ENCODE results near the gene SH3RF2. TPM values are rescaled to one million over a fixed set of nuclear protein-coding genes. Genes with fewer than 3 reads are reported as not detected.
"Not testable (repeated sequence)": the region's sequence is repeated elsewhere in the genome, so short reads cannot be mapped to it uniquely, and the experiment has no call there.

SH3RF2 gene
- total RNA-seq, 1 donor from 2014 or later: 0.36 TPM

DNA sequence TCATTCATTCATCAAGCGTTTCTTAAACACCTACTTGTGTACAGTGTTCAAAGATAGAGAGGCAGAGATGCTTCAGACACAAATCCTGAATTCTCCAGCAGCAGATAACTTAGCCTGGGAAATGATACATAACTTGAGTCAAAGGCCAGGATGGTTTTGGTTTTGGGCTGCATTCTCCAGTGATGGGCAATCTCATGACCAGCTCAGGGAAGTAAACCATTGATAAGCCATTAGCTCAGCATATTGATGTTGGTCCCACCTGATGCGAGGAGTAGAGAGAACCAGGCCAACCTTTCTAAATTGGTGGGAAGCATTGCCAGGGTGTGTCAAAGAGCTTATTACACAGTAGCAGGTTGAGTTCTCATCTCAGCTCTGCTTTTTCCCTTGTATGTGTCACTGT, 53.0 kb downstream of the SH3RF2 start:
- Histone ChIP-seq H4K20me1 (ENCODE audit: low read depth) (no peaks in the 10 kb centered on the region), H3K27me3 (no peaks in the 10 kb centered on the region), H2AFZ (replicated peaks) (no peak overlapping the region), H3K9me3 (ENCODE audit: low read depth) (no peaks in the 10 kb centered on the region), H3K4me3 (no peak overlapping the region), H3K36me3 (no peaks in the 10 kb centered on the region), H3K27ac (no peak overlapping the region), H3F3A (ENCODE audit: low read depth) (no peaks in the 10 kb centered on the region), H3K4me2 (no peak overlapping the region), H3K79me2 (ENCODE audit: low read depth) (no peaks in the 10 kb centered on the region), H3K9ac (no peak overlapping the region), H3K4me1 (no peaks in the 10 kb centered on the region)
- TF ChIP-seq EZH2phosphoT487 (IDR thresholded peaks at IDR 0.05) (no peak), EZH2 (IDR thresholded peaks at IDR 0.05) (no peak)
- TF ChIP-seq, protein P1, sequence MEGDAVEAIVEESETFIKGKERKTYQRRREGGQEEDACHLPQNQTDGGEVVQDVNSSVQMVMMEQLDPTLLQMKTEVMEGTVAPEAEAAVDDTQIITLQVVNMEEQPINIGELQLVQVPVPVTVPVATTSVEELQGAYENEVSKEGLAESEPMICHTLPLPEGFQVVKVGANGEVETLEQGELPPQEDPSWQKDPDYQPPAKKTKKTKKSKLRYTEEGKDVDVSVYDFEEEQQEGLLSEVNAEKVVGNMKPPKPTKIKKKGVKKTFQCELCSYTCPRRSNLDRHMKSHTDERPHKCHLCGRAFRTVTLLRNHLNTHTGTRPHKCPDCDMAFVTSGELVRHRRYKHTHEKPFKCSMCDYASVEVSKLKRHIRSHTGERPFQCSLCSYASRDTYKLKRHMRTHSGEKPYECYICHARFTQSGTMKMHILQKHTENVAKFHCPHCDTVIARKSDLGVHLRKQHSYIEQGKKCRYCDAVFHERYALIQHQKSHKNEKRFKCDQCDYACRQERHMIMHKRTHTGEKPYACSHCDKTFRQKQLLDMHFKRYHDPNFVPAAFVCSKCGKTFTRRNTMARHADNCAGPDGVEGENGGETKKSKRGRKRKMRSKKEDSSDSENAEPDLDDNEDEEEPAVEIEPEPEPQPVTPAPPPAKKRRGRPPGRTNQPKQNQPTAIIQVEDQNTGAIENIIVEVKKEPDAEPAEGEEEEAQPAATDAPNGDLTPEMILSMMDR (IDR thresholded peaks at IDR 0.05): no peak
- DNase-seq (ENCODE audit: low spot score): no peak
- no peaks in the 10 kb centered on the region for H3K4me1 Mint-ChIP-seq
- peaks cover 14% of the 10 kb centered on the region for H3K9me3 Mint-ChIP-seq
- peaks cover 4% of the 10 kb centered on the region for H3K36me3 Mint-ChIP-seq
- no peak overlapping the region for H3K27ac Mint-ChIP-seq
- no peaks in the 10 kb centered on the region for H3K27me3 Mint-ChIP-seq (ENCODE audit: insufficient read depth, low read depth)
- H3K4me3 Mint-ChIP-seq: no peak overlapping the region

- H3K27me3 ChIP-seq: no peaks in the 10 kb centered on the region
- no peak overlapping the region for H3K4me2 ChIP-seq
- no peak overlapping the region for H3K27ac ChIP-seq
- H4K20me1 ChIP-seq (ENCODE audit: low read depth): no peaks in the 10 kb centered on the region
- no peak for DNase-seq (ENCODE audit: low spot score)
- Mint-ChIP-seq H3K27me3 (ENCODE audit: insufficient read depth, low read depth) (no peaks in the 10 kb centered on the region), H3K4me1 (no peaks in the 10 kb centered on the region), H3K4me3 (no peak overlapping the region), H3K9me3 (peaks cover 16% of the 10 kb centered on the region), H3K36me3 (peaks cover 4% of the 10 kb centered on the region), H3K27ac (no peak overlapping the region)
- H3K4me1 ChIP-seq: no peaks in the 10 kb centered on the region
- no peak overlapping the region for H3K4me3 ChIP-seq
- no peak overlapping the region for H2AFZ ChIP-seq (replicated peaks)
- no peaks in the 10 kb centered on the region for H3K79me2 ChIP-seq (ENCODE audit: low read depth)
- no peaks in the 10 kb centered on the region for H3F3A ChIP-seq (ENCODE audit: low read depth)
- H3K36me3 ChIP-seq: no peaks in the 10 kb centered on the region
- no peak overlapping the region for H3K9ac ChIP-seq
- H3K9me3 ChIP-seq (ENCODE audit: low read depth): no peaks in the 10 kb centered on the region
- TF ChIP-seq EZH2phosphoT487 (IDR thresholded peaks at IDR 0.05): no peak
- no peak for TF ChIP-seq EZH2 (IDR thresholded peaks at IDR 0.05)
- TF ChIP-seq, protein P1 (IDR thresholded peaks at IDR 0.05): no peak
Measured at GRCh38 chr5:145990170-145990569, 53.8 kb downstream of the SH3RF2 start.

- Histone ChIP-seq H3K4me2 (no peak overlapping the region), H4K20me1 (ENCODE audit: low read depth) (no peaks in the 10 kb centered on the region)
- H3K4me1 Mint-ChIP-seq: no peaks in the 10 kb centered on the region
Measured at GRCh38 chr5:145991044-145991575, 54.7 kb downstream of the SH3RF2 start.

DNA sequence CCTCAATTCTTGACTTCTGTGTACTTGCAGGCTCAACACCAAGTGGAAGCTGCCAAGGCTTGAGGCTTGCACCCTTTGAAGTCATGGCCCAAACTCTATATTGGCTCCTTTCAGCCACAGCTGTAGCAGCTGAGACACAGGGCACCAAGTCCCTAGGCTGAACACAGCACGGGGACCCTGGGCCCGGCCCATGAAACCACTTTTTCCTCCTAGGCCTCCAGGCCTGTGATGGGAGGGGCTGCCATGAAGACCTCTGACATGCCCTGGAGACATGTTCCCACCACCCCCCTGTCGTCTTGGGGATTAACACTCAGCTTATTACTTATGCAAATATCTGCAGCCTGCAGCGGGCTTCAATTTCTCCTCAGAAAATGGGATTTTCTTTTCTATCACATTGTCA, 57.2 kb downstream of the SH3RF2 start:
- not testable (repeated sequence) for H2AFZ ChIP-seq (replicated peaks); H3K27ac ChIP-seq; H3K27ac Mint-ChIP-seq; H3K9me3 ChIP-seq (ENCODE audit: low read depth); H3K9ac ChIP-seq; DNase-seq (ENCODE audit: low spot score); H3K4me1 Mint-ChIP-seq; H3K4me2 ChIP-seq; H3K27me3 ChIP-seq; H4K20me1 ChIP-seq (ENCODE audit: low read depth); H3F3A ChIP-seq (ENCODE audit: low read depth); H3K4me1 ChIP-seq; H3K79me2 ChIP-seq (ENCODE audit: low read depth); H3K27me3 Mint-ChIP-seq (ENCODE audit: insufficient read depth, low read depth); H3K4me3 Mint-ChIP-seq; H3K36me3 Mint-ChIP-seq; H3K36me3 ChIP-seq; H3K4me3 ChIP-seq
- H3K9me3 Mint-ChIP-seq: peaks cover 16% of the 10 kb centered on the region

More at GRCh38 chr5:145991044-145991575, 54.7 kb downstream of the SH3RF2 start:
- TF ChIP-seq EZH2 (IDR thresholded peaks at IDR 0.05): no peak
- TF ChIP-seq, protein P1 (IDR thresholded peaks at IDR 0.05): no peak
- no peak for TF ChIP-seq EZH2phosphoT487 (IDR thresholded peaks at IDR 0.05)
- H3K79me2 ChIP-seq (ENCODE audit: low read depth): no peaks in the 10 kb centered on the region
- no peaks in the 10 kb centered on the region for H3K36me3 ChIP-seq
- no peaks in the 10 kb centered on the region for H3K4me1 ChIP-seq
- H2AFZ ChIP-seq (replicated peaks): no peak overlapping the region
- H3K36me3 Mint-ChIP-seq: peaks cover 4% of the 10 kb centered on the region
- DNase-seq (ENCODE audit: low spot score): no peak
- no peak overlapping the region for H3K9ac ChIP-seq
- H3K27me3 ChIP-seq: no peaks in the 10 kb centered on the region
- no peak overlapping the region for H3K27ac Mint-ChIP-seq
- H3F3A ChIP-seq (ENCODE audit: low read depth): no peaks in the 10 kb centered on the region
- H3K9me3 Mint-ChIP-seq: peaks cover 16% of the 10 kb centered on the region
- H3K27me3 Mint-ChIP-seq (ENCODE audit: insufficient read depth, low read depth): peaks cover 2% of the 10 kb centered on the region
- no peak overlapping the region for H3K4me3 ChIP-seq
- no peak overlapping the region for H3K27ac ChIP-seq
- no peak overlapping the region for H3K4me3 Mint-ChIP-seq
- H3K9me3 ChIP-seq (ENCODE audit: low read depth): no peaks in the 10 kb centered on the region

All from neural progenitor cell (in vitro differentiated cells).